Measurements from ENCODE around the gene DNAJC7. TPM values are rescaled to one million over a fixed set of nuclear protein-coding genes. Genes with fewer than 3 reads are reported as not detected.

DNAJC7 gene
- total RNA-seq, 1 donor: 80.7 TPM

- no peak for TF ChIP-seq CTCF (IDR thresholded peaks at IDR 0.05; ENCODE audit: insufficient read depth, low read depth, low read length)
- DNase-seq (ENCODE audit: low read depth): no peak
- H3K4me3 ChIP-seq (ENCODE audit: low read depth, low read length): no peak overlapping the region
Measured at GRCh38 chr17:42031584-42031983, 14.3 kb upstream of the DNAJC7 start.

GRCh38 chr17:42028791-42029127 is 11.5 kb upstream of the DNAJC7 start:
- H3K4me3 ChIP-seq (ENCODE audit: low read depth, low read length): no peak overlapping the region
- no peak for DNase-seq (ENCODE audit: low read depth)
- peak; percentile 0 for TF ChIP-seq CTCF (IDR thresholded peaks at IDR 0.05; ENCODE audit: insufficient read depth, low read depth, low read length)

- DNase-seq (ENCODE audit: low read depth): no peak
- no peak overlapping the region for H3K4me3 ChIP-seq (ENCODE audit: low read depth, low read length)
Measured at GRCh38 chr17:42027961-42028790, 10.9 kb upstream of the DNAJC7 start.

GRCh38 chr17:42027590-42027889 is 10.3 kb upstream of the DNAJC7 start:
- no peak overlapping the region for H3K4me3 ChIP-seq (ENCODE audit: low read depth, low read length)
- TF ChIP-seq CTCF (IDR thresholded peaks at IDR 0.05; ENCODE audit: insufficient read depth, low read depth, low read length): no peak
- DNase-seq (ENCODE audit: low read depth): no peak

More at GRCh38 chr17:42027961-42028790, 10.9 kb upstream of the DNAJC7 start:
- peak; percentile 25 for TF ChIP-seq CTCF (IDR thresholded peaks at IDR 0.05; ENCODE audit: insufficient read depth, low read depth, low read length)

- no peak overlapping the region for H3K4me3 ChIP-seq (ENCODE audit: low read depth, low read length)
- DNase-seq (ENCODE audit: low read depth): no peak
- TF ChIP-seq CTCF (IDR thresholded peaks at IDR 0.05; ENCODE audit: insufficient read depth, low read depth, low read length): no peak
Measured at GRCh38 chr17:42026857-42027589, 9.8 kb upstream of the DNAJC7 start.

GRCh38 chr17:42025936-42026335 is 8.7 kb upstream of the DNAJC7 start:
- no peak overlapping the region for H3K4me3 ChIP-seq (ENCODE audit: low read depth, low read length)
- TF ChIP-seq CTCF (IDR thresholded peaks at IDR 0.05; ENCODE audit: insufficient read depth, low read depth, low read length): no peak
- no peak for DNase-seq (ENCODE audit: low read depth)

All from fibroblast of villous mesenchyme (primary cell).